ENCODE data around the gene VSTM2L. TPM values are rescaled to one million over a fixed set of nuclear protein-coding genes. Genes with fewer than 3 reads are reported as not detected.
A peak's percentile ranks its signal among the peaks of the same experiment; 100 is the strongest.

The VSTM2L gene
- total RNA-seq, 1 donor from 2014 or later, result 0.46 TPM

GRCh38 chr20:37903317-37904007 is 535 bp downstream of the VSTM2L start:
- no peak for DNase-seq (ENCODE audit: low read depth)
- Histone ChIP-seq H3K36me3 (ENCODE audit: control insufficient read depth, insufficient read depth, low read length) (no peaks in the 10 kb centered on the region), H3K4me3 (ENCODE audit: low read depth, low read length) (peak overlapping the region; percentile 13), H3K27me3 (ENCODE audit: control insufficient read depth, insufficient read depth, low read length) (peaks cover 54% of the 10 kb centered on the region)
- peak; percentile 16 for TF ChIP-seq CTCF (IDR thresholded peaks at IDR 0.05; ENCODE audit: insufficient read depth, low read length, poor library complexity, severe bottlenecking)

- DNase-seq (ENCODE audit: low read depth), result no peak
- Histone ChIP-seq H3K27me3 (ENCODE audit: control insufficient read depth, insufficient read depth, low read length) (peaks cover 57% of the 10 kb centered on the region), H3K4me3 (ENCODE audit: low read depth, low read length) (no peak overlapping the region), H3K36me3 (ENCODE audit: control insufficient read depth, insufficient read depth, low read length) (no peaks in the 10 kb centered on the region)
- TF ChIP-seq CTCF (IDR thresholded peaks at IDR 0.05; ENCODE audit: insufficient read depth, low read length, poor library complexity, severe bottlenecking), result no peak
Observed at GRCh38 chr20:37904008-37904642, 1.2 kb downstream of the VSTM2L start.

GRCh38 chr20:37904845-37905373 is 2.0 kb downstream of the VSTM2L start:
- Histone ChIP-seq H3K27me3 (ENCODE audit: control insufficient read depth, insufficient read depth, low read length) (peaks cover 60% of the 10 kb centered on the region), H3K36me3 (ENCODE audit: control insufficient read depth, insufficient read depth, low read length) (no peaks in the 10 kb centered on the region), H3K4me3 (ENCODE audit: low read depth, low read length) (no peak overlapping the region)
- no peak for DNase-seq (ENCODE audit: low read depth)
- TF ChIP-seq CTCF (IDR thresholded peaks at IDR 0.05; ENCODE audit: insufficient read depth, low read length, poor library complexity, severe bottlenecking), result no peak

- DNase-seq (ENCODE audit: low read depth), result no peak
- peaks cover 60% of the 10 kb centered on the region for H3K27me3 ChIP-seq (ENCODE audit: control insufficient read depth, insufficient read depth, low read length)
- no peak for TF ChIP-seq CTCF (IDR thresholded peaks at IDR 0.05; ENCODE audit: insufficient read depth, low read length, poor library complexity, severe bottlenecking)
- H3K36me3 ChIP-seq (ENCODE audit: control insufficient read depth, insufficient read depth, low read length), result no peaks in the 10 kb centered on the region
- H3K4me3 ChIP-seq (ENCODE audit: low read depth, low read length), result no peak overlapping the region
Observed at GRCh38 chr20:37905671-37906613, 3.0 kb downstream of the VSTM2L start.

GRCh38 chr20:37907330-37907676 is 4.4 kb downstream of the VSTM2L start:
- no peaks in the 10 kb centered on the region for H3K36me3 ChIP-seq (ENCODE audit: control insufficient read depth, insufficient read depth, low read length)
- no peak for DNase-seq (ENCODE audit: low read depth)
- TF ChIP-seq CTCF (IDR thresholded peaks at IDR 0.05; ENCODE audit: insufficient read depth, low read length, poor library complexity, severe bottlenecking), result no peak
- H3K27me3 ChIP-seq (ENCODE audit: control insufficient read depth, insufficient read depth, low read length), result peaks cover 58% of the 10 kb centered on the region
- H3K4me3 ChIP-seq (ENCODE audit: low read depth, low read length), result no peak overlapping the region
